H9 (cell line): ENCODE measurements around the gene ACOT11. TPM values are rescaled to one million over a fixed set of nuclear protein-coding genes. Genes with fewer than 3 reads are reported as not detected.

ENCODE experiments used
- DNase-seq: peaks from one replicate; pipeline ENCODE4 v3.0.0-alpha.2; 2017
- H2AFZ ChIP-seq: one replicate; pipeline ENCODE4 v1.6.1; 2013; ENCODE audit warnings: mild to moderate bottlenecking, low read length, control low read depth, moderate library complexity
- H2AK5ac ChIP-seq: 2 replicates; pipeline ENCODE4 v1.6.1; 2013; ENCODE audit warnings: low read length, control low read depth, mixed read lengths; ENCODE audit not compliant: insufficient read length
- H2BK120ac ChIP-seq: one replicate; pipeline ENCODE4 v1.6.1; 2013; ENCODE audit warnings: low read depth, mild to moderate bottlenecking, low read length, control low read depth, inconsistent platforms; ENCODE audit not compliant: poor library complexity, severe bottlenecking
- H2BK12ac ChIP-seq: 2 replicates; pipeline ENCODE4 v1.6.1; 2013; ENCODE audit warnings: low read length, control low read depth, mixed read lengths, low read depth; ENCODE audit not compliant: insufficient read length
- H2BK15ac ChIP-seq: 2 replicates; pipeline ENCODE4 v1.6.1; 2013; ENCODE audit warnings: low read depth, low read length, control low read depth
- H2BK20ac ChIP-seq: one replicate; pipeline ENCODE4 v1.6.1; 2013; ENCODE audit warnings: low read depth, mild to moderate bottlenecking, low read length, control low read depth, inconsistent platforms; ENCODE audit not compliant: poor library complexity, severe bottlenecking
- H2BK5ac ChIP-seq: 2 replicates; pipeline ENCODE4 v1.6.1; 2013; ENCODE audit warnings: low read length, control low read depth, mixed read lengths; ENCODE audit not compliant: insufficient read length
- H3K14ac ChIP-seq: 2 replicates; pipeline ENCODE4 v1.6.1; 2013; ENCODE audit warnings: low read length, control low read depth; ENCODE audit not compliant: insufficient read depth
- H3K18ac ChIP-seq: 2 replicates; pipeline ENCODE4 v1.6.1; 2013; ENCODE audit warnings: low read depth, mild to moderate bottlenecking, mixed read lengths, low read length, control low read depth; ENCODE audit not compliant: insufficient read length
- H3K23ac ChIP-seq: 2 replicates; pipeline ENCODE4 v1.6.1; 2013; ENCODE audit warnings: low read length, control low read depth, mixed read lengths, low read depth; ENCODE audit not compliant: insufficient read length
- H3K23me2 ChIP-seq: 2 replicates; pipeline ENCODE4 v1.6.1; 2013; ENCODE audit warnings: low read depth, mild to moderate bottlenecking, mixed read lengths, low read length, control low read depth; ENCODE audit not compliant: insufficient read length, poor library complexity, severe bottlenecking
- H3K27ac ChIP-seq: 2 replicates; pipeline ENCODE4 v1.5.1; 2013; ENCODE audit warnings: low read length, control low read depth, mixed read lengths, low read depth; ENCODE audit not compliant: insufficient read length
- H3K27me3 ChIP-seq: 2 replicates; pipeline ENCODE4 v1.6.1; 2013; ENCODE audit warnings: low read length, control low read depth, inconsistent platforms; ENCODE audit not compliant: insufficient read depth
- H3K4ac ChIP-seq: 2 replicates; pipeline ENCODE4 v1.6.1; 2013; ENCODE audit warnings: low read depth, mild to moderate bottlenecking, control low read depth, inconsistent platforms, low read length, moderate library complexity
- H3K4me1 ChIP-seq: 2 replicates; pipeline ENCODE4 v1.6.1; 2013; ENCODE audit warnings: low read length, control low read depth, inconsistent platforms; ENCODE audit not compliant: insufficient read depth
- H3K4me2 ChIP-seq: 2 replicates; pipeline ENCODE4 v1.6.1; 2013; ENCODE audit warnings: low read length, control low read depth, mixed read lengths; ENCODE audit not compliant: insufficient read length, insufficient read depth
- H3K56ac ChIP-seq: 2 replicates; pipeline ENCODE4 v1.6.1; 2013; ENCODE audit warnings: low read depth, mild to moderate bottlenecking, mixed read lengths, low read length, control low read depth; ENCODE audit not compliant: insufficient read length
- H3K79me1 ChIP-seq: 2 replicates; pipeline ENCODE4 v1.6.1; 2013; ENCODE audit warnings: low read depth, mild to moderate bottlenecking, moderate library complexity, low read length, control low read depth, inconsistent platforms; ENCODE audit not compliant: insufficient read depth, poor library complexity, severe bottlenecking
- H3K79me2 ChIP-seq: 2 replicates; pipeline ENCODE4 v1.6.1; 2013; ENCODE audit warnings: low read length, control low read depth, inconsistent platforms; ENCODE audit not compliant: insufficient read depth
- H3K9ac ChIP-seq: 2 replicates; pipeline ENCODE4 v1.6.1; 2013; ENCODE audit warnings: low read length, control low read depth, mixed read lengths; ENCODE audit not compliant: insufficient read length; ENCODE audit errors: extremely low read depth
- H3K9me3 ChIP-seq: one replicate; pipeline ENCODE4 v1.6.1; 2013; ENCODE audit warnings: low read depth, low read length, inconsistent platforms; ENCODE audit not compliant: control insufficient read depth
- H3T11ph ChIP-seq: one replicate; pipeline ENCODE4 v1.6.1; 2013; ENCODE audit warnings: mild to moderate bottlenecking, low read length, control low read depth, inconsistent platforms
- H4K20me1 ChIP-seq: one replicate; pipeline ENCODE4 v1.6.1; 2013; ENCODE audit not compliant: control insufficient read depth, insufficient read length, insufficient read depth
- H4K5ac ChIP-seq: 2 replicates; pipeline ENCODE4 v1.6.1; 2013; ENCODE audit warnings: low read depth, mild to moderate bottlenecking, mixed read lengths, low read length, control low read depth; ENCODE audit not compliant: insufficient read length
- H4K8ac ChIP-seq: replicated peaks from 2 replicates; pipeline ENCODE4 v1.6.1; 2013; ENCODE audit warnings: low read length, control low read depth, mixed read lengths, low read depth; ENCODE audit not compliant: insufficient read length
- H4K91ac ChIP-seq: 2 replicates; pipeline ENCODE4 v1.6.1; 2013; ENCODE audit warnings: low read depth, mild to moderate bottlenecking, moderate library complexity, mixed read lengths, low read length, control low read depth; ENCODE audit not compliant: insufficient read length
- H3K27ac Mint-ChIP-seq, 3 experiments: 2 replicates in 2 of 3; 3 replicates in 1 of 3; pipeline ENCODE4 v1.8.0; 2020 to 2021; ENCODE audit warnings: mixed read lengths in 3 of 3, mild to moderate bottlenecking in 1 of 3, moderate library complexity in 1 of 3
- H3K27me3 Mint-ChIP-seq: 2 replicates; pipeline ENCODE4 v1.8.0; 2021; ENCODE audit warnings: low read depth, mild to moderate bottlenecking, moderate library complexity, mixed read lengths
- H3K36me3 Mint-ChIP-seq, 3 experiments: 2 replicates in 2 of 3; 3 replicates in 1 of 3; pipeline ENCODE4 v1.8.0; 2020 to 2021; ENCODE audit warnings: low read depth in 3 of 3, mixed read lengths in 3 of 3; ENCODE audit not compliant: insufficient read depth in 1 of 3
- H3K4me1 Mint-ChIP-seq, 2 experiments: 2 replicates each; pipeline ENCODE4 v1.8.0; 2020; ENCODE audit warnings: mixed read lengths in 2 of 2
- H3K4me3 Mint-ChIP-seq, 2 experiments: 2 replicates in 1 of 2; 3 replicates in 1 of 2; pipeline ENCODE4 v1.8.0; 2020 to 2021; ENCODE audit warnings: mild to moderate bottlenecking in 2 of 2, mixed read lengths in 2 of 2, moderate library complexity in 1 of 2
- H3K9me3 Mint-ChIP-seq, 2 experiments: 2 replicates in 1 of 2; 3 replicates in 1 of 2; pipeline ENCODE4 v1.8.0; 2020; ENCODE audit warnings: mild to moderate bottlenecking in 2 of 2, mixed read lengths in 2 of 2, moderate library complexity in 1 of 2
- WGBS: extraction: QIAGEN DNeasy Blood & Tissue Kit; methylation state at CpG from one replicate; pipeline ENCODE4 v1.1.7; 2013; ENCODE audit warnings: missing lambda C conversion rate, low lambda C conversion rate, mixed read lengths; ENCODE audit not compliant: insufficient read length; ENCODE audit errors: extremely low coverage; 5-methylcytosine and 5-hydroxymethylcytosine counted together
- total RNA-seq: library from RNA; stranded (reverse); gene quantifications from 2 replicates; pipeline ENCODE4 v1.2.1, GENCODE V29; 2021
- TF ChIP-seq, protein P1 (sequence below): fragments of 200-600 bp; sonication (generic); conservative IDR thresholded peaks from 3 replicates; pipeline ENCODE4 v1.8.0; 2021; ENCODE audit warnings: antibody characterized with exemption, mild to moderate bottlenecking

Gene ACOT11
- total RNA-seq, 1 experiment from 2014 or later = 4.0 TPM

- Histone ChIP-seq H3K14ac (no peak overlapping the region), H3K27me3 (no peaks in the 10 kb centered on the region), H3K18ac (no peak overlapping the region), H3K27ac (no peak overlapping the region), H3K4me2 (no peak overlapping the region), H2BK120ac (no peak overlapping the region), H2BK5ac (no peak overlapping the region), H3K9me3 (no peaks in the 10 kb centered on the region), H3T11ph (no peak overlapping the region), H2BK12ac (no peak overlapping the region), H4K91ac (no peak overlapping the region), H3K23ac (no peak overlapping the region), H4K20me1 (no peaks in the 10 kb centered on the region), H3K9ac (no peak overlapping the region), H3K56ac (no peak overlapping the region), H3K23me2 (no peaks in the 10 kb centered on the region), H2BK15ac (no peak overlapping the region), H3K4me1 (no peaks in the 10 kb centered on the region), H3K4ac (no peak overlapping the region), H4K5ac (no peak overlapping the region), H2BK20ac (no peak overlapping the region), H3K79me1 (no peaks in the 10 kb centered on the region), H3K79me2 (no peaks in the 10 kb centered on the region), H2AK5ac (no peak overlapping the region), H4K8ac (no peak overlapping the region), H2AFZ (no peak overlapping the region)
- no peak for DNase-seq
- no CpG with 5 or more reads among the region's 8 CpGs for WGBS
- Mint-ChIP-seq H3K9me3 (no peaks in the 10 kb centered on the region), H3K27ac (peak overlapping the region in 1 of 3 experiments; percentile 48; a peak in 1 of 7 replicates), H3K4me3 (no peak overlapping the region), H3K4me1 (peaks cover under 1 to 12% of the 10 kb centered on the region in 2 experiments; a peak in 3 of 4 replicates), H3K36me3 (no peaks in the 10 kb centered on the region), H3K27me3 (peaks cover 6% of the 10 kb centered on the region)
- TF ChIP-seq, protein P1, sequence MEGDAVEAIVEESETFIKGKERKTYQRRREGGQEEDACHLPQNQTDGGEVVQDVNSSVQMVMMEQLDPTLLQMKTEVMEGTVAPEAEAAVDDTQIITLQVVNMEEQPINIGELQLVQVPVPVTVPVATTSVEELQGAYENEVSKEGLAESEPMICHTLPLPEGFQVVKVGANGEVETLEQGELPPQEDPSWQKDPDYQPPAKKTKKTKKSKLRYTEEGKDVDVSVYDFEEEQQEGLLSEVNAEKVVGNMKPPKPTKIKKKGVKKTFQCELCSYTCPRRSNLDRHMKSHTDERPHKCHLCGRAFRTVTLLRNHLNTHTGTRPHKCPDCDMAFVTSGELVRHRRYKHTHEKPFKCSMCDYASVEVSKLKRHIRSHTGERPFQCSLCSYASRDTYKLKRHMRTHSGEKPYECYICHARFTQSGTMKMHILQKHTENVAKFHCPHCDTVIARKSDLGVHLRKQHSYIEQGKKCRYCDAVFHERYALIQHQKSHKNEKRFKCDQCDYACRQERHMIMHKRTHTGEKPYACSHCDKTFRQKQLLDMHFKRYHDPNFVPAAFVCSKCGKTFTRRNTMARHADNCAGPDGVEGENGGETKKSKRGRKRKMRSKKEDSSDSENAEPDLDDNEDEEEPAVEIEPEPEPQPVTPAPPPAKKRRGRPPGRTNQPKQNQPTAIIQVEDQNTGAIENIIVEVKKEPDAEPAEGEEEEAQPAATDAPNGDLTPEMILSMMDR = no peak
These were observed 76.7 kb downstream of the ACOT11 start for GRCh38 chr1:54624466-54625464.
